ENCODE measurements around the gene NIPSNAP2.

DNA sequence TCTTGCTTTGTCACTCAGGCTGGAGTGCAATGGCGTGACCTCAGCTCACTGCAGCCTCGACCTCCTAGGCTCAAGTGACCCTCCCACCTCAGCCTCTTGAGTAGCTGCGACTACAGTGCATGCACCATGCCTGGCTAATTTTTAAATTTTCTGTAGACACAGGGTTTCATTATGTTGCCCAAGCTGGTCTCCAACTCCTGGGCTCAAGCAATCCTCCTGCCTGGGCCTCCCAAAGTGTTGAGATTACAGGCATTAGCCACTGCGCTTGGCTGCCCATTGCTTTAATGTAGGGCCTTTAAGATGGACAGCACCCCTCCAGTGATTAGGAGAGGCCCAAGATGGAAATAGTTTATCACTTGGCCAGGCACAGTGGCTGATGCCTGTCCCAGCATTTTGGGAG, 39.4 kb downstream of the NIPSNAP2 start:
- TF ChIP-seq, protein P1, sequence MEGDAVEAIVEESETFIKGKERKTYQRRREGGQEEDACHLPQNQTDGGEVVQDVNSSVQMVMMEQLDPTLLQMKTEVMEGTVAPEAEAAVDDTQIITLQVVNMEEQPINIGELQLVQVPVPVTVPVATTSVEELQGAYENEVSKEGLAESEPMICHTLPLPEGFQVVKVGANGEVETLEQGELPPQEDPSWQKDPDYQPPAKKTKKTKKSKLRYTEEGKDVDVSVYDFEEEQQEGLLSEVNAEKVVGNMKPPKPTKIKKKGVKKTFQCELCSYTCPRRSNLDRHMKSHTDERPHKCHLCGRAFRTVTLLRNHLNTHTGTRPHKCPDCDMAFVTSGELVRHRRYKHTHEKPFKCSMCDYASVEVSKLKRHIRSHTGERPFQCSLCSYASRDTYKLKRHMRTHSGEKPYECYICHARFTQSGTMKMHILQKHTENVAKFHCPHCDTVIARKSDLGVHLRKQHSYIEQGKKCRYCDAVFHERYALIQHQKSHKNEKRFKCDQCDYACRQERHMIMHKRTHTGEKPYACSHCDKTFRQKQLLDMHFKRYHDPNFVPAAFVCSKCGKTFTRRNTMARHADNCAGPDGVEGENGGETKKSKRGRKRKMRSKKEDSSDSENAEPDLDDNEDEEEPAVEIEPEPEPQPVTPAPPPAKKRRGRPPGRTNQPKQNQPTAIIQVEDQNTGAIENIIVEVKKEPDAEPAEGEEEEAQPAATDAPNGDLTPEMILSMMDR (IDR thresholded peaks at IDR 0.05 in 4 of 5, conservative IDR thresholded peaks at IDR 0.05 in 1 of 5), result no peak
- TF ChIP-seq POLR2A (IDR thresholded peaks at IDR 0.05), result no peak
